ENCODE results near the gene CDKN1C. TPM values are rescaled to one million over a fixed set of nuclear protein-coding genes. Genes with fewer than 3 reads are reported as not detected.

CDKN1C gene
- total RNA-seq, 1 experiment from 2014 or later, result 15.4 TPM

- WGBS (ENCODE audit: extremely low coverage, insufficient read length, low lambda C conversion rate), result no CpG with 5 or more reads among the region's 9 CpGs
- no peak for TF ChIP-seq CTCF (conservative IDR thresholded peaks at IDR 0.05)
Observed at GRCh38 chr11:2919188-2919587, 33.6 kb upstream of the CDKN1C start.

More at GRCh38 chr11:2919188-2919587, 33.6 kb upstream of the CDKN1C start:
- H3K14ac ChIP-seq (ENCODE audit: insufficient read depth, low read length), result no peak overlapping the region
- Mint-ChIP-seq H3K27ac (no peak overlapping the region), H3K27me3 (ENCODE audit: low read depth) (no peaks in the 10 kb centered on the region; the same call in 1 of the 2 replicates), H3K4me3 (no peak overlapping the region), H3K36me3 (ENCODE audit: insufficient read depth in 1 of 3, low read depth in 3 of 3) (no peaks in the 10 kb centered on the region; a peak in 1 of 7 replicates), H3K4me1 (no peaks in the 10 kb centered on the region), H3K9me3 (no peaks in the 10 kb centered on the region)
- H4K5ac ChIP-seq (ENCODE audit: insufficient read length, low read depth, low read length), result no peak overlapping the region
- no peak overlapping the region for H2BK120ac ChIP-seq (ENCODE audit: low read depth, low read length, poor library complexity, severe bottlenecking)
- no peak overlapping the region for H3K27ac ChIP-seq (ENCODE audit: insufficient read length, low read depth, low read length)
- no peaks in the 10 kb centered on the region for H4K20me1 ChIP-seq (ENCODE audit: control insufficient read depth, insufficient read depth, insufficient read length)
- no peak overlapping the region for H2BK5ac ChIP-seq (ENCODE audit: insufficient read length, low read length)
- no peak overlapping the region for H3K9ac ChIP-seq (ENCODE audit: extremely low read depth, insufficient read length, low read length)
- H3K79me2 ChIP-seq (ENCODE audit: insufficient read depth, low read length), result no peaks in the 10 kb centered on the region
- H3K9me3 ChIP-seq (ENCODE audit: control insufficient read depth, low read depth, low read length), result no peaks in the 10 kb centered on the region
- H3K23ac ChIP-seq (ENCODE audit: insufficient read length, low read depth, low read length), result no peak overlapping the region
- no peak for DNase-seq
- no peak overlapping the region for H2BK20ac ChIP-seq (ENCODE audit: low read depth, low read length, poor library complexity, severe bottlenecking)
- no peaks in the 10 kb centered on the region for H3K23me2 ChIP-seq (ENCODE audit: insufficient read length, low read depth, low read length, poor library complexity, severe bottlenecking)
- no peak overlapping the region for H2AFZ ChIP-seq (ENCODE audit: low read length)
- no peak overlapping the region for H3K18ac ChIP-seq (ENCODE audit: insufficient read length, low read depth, low read length)
- no peak overlapping the region for H2BK12ac ChIP-seq (ENCODE audit: insufficient read length, low read depth, low read length)
- no peak overlapping the region for H2AK5ac ChIP-seq (ENCODE audit: insufficient read length, low read length)
- no peak overlapping the region for H2BK15ac ChIP-seq (ENCODE audit: low read depth, low read length)
- no peak overlapping the region for H3T11ph ChIP-seq (ENCODE audit: low read length)
- no peaks in the 10 kb centered on the region for H3K27me3 ChIP-seq (ENCODE audit: insufficient read depth, low read length)
- no peaks in the 10 kb centered on the region for H3K4me1 ChIP-seq (ENCODE audit: insufficient read depth, low read length)
- H4K91ac ChIP-seq (ENCODE audit: insufficient read length, low read depth, low read length), result no peak overlapping the region
- peak overlapping the region; percentile 31; the same call in 1 of the 2 replicates for H3K4ac ChIP-seq (ENCODE audit: low read depth, low read length)
- H3K4me2 ChIP-seq (ENCODE audit: insufficient read depth, insufficient read length, low read length), result no peak overlapping the region
- no peak overlapping the region for H4K8ac ChIP-seq (replicated peaks; ENCODE audit: insufficient read length, low read depth, low read length)
- H3K79me1 ChIP-seq (ENCODE audit: insufficient read depth, low read depth, low read length, poor library complexity, severe bottlenecking), result no peaks in the 10 kb centered on the region
- H3K56ac ChIP-seq (ENCODE audit: insufficient read length, low read depth, low read length), result no peak overlapping the region
